T-helper 22 cell (primary cell): Measurements from ENCODE around the gene MOB1A.
"Not testable (repeated sequence)": the region's sequence is repeated elsewhere in the genome, so short reads cannot be mapped to it uniquely, and the experiment has no call there.

Experiments
- DNase-seq: peaks from one replicate; pipeline ENCODE4 v3.0.0-alpha.2; 2020; ENCODE audit warnings: low read depth

The MOB1A gene

GRCh38 chr2:74178211-74179062 lies at the start of gene MOB1A:
MOB1A (minus strand) TSS chr2:74178879; CDS start chr2:74178674, 205 bp downstream.
- DNase-seq: peak; percentile 96

- no peak for DNase-seq
Measured at GRCh38 chr2:74227646-74228045, 49.0 kb upstream of the MOB1A start.

DNA sequence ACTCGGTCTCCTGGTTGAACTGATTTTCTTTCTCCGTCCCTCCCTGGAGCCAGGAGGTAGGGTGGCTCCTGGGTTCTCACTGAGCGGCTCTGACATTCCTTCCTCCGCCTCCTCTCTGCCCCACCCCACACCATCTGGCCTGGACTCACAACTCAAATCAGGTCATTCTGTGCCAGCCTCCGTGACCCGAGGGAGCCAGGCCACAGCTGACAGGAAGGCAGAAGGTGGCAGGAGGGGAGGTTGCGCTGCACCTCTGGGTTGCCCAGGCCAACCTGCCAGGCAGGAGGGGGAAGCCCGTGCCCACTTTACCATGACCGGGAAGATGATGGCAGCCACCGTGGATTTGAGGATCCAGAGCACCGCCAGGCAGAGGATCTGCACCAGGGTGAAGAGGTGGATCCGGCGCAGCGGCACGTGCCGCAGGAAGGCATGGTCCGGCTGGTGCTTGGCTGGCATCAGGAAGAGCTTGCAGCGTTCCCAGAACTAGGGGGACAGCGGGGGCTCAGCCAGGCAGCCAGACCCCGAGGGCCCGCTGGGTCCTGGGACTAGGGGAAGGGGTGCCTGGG lies 48.1 kb upstream of the MOB1A start:
- DNase-seq: no peak

DNA sequence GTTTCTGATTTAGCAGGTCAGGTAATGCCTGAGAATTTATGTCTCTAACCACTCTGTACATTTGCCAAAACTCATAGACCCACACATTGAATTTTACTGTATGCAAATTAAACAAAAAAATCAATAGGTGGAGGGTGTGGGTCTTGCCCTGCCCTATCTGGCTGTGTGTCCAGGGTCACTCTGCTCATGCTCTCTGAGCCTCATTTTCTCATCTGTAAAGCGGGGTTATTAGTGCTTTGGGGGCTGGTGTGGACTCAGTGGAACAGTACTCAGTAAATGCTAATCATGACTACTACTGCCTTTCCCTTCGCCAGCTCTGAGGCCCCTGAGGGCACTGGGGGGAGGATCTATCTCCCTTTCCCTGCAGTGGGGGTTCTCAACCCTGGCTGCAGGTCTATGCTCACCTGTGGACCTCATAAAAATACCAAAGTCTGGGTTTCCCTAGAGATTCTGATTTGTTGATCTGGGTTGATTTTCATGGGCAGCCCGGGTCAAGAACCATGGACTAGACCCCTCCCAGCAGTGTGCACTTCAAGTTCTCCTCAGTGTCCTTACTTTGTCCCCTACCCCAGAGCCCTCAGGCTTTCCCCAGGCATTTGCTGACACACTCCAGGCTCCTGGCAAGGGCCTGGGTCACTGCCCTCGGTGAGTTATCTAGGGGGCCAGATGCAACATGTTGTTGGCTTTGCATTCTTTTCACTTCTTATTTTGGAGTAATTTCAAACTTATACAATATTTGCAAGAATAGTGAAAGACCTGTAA lies 47.2 kb upstream of the MOB1A start:
- DNase-seq: no peak

DNA sequence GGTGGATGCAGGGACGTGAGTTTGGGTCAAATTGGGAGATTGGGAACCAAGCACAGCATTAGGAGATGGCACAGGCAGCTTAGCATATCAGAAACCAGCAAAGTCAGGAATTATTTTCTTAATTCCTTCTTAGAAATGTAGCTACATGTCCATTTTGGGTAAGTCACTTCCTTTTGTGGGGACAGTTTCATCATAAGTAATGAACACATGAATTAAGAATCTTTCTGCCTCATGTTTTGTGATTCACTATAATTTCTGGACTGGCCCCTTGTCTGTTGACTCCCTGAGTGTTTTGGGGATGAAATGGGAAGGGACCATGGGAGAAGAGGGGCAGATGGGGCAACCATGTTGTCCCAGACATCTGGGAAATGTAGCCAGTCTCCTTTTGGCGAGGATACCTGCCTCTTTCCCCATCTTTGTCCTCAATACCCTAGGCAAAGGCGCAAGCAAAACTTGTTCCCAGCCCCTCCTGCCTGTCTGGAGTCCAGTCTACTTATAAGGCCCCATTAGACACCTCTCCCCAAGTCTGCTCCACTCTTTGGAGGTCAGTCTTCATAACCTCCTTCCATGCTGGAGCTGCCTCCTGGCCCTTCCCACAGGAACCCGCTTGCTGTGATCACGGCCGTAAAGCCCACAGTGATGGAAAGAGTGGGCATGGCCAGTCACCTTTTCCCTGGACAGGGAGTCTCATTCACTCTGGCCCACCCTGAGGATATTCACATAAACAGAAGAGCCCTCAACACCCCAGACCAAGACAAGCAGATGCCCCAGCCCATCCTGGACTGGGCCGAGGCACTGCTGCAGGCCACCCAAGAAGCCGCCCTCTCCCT lies 45.5 kb upstream of the MOB1A start:
- DNase-seq: no peak

DNA sequence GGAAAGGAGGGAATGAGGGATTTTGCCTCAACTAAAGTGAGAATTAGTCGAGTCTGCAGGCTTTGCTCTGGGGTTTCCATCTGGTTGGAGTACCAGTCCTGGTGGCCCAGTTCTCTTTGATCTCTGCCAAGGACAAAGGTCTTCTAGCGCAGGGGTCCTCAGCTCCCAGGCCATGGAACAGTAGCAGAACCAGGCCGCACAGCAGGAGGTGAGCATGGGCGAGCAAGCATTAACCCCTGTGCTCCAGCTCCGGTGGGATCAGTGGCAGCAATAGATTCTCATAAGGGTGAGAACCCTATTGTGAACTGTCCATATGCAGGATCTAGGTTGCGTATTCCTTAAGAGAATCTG lies 43.6 kb upstream of the MOB1A start:
- DNase-seq: no peak

DNA sequence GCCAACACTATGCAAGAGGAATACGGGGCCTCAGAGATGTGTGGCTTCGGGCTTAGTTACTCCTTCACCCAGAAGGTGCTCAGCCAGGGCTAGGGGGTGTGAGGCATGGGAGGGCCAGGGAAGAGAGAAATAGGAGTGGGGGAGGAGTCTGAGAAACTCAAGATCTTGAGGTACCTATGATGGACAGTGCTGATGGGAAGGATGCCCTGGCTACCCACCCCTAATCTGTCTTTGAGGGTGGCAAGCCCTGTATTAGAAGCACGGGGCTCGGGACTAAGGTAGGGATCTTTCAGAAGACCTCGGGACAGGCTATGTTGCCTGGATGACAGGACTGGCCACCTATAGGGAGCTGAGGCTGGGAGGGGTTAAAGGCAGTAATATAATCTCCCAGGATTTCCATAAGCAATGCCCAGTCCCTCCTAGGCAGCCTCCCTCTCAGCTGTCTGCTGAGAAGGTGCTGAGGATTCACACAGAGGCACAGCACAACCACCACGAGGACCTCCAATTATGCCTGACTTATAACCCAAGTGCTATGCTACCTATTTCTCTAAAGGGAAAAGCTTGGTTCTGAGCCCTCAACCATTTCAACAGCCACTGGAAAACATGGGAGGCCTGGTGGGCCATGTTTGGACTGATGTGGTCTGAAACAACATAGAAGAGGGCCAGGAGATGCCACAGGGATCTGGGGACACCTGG lies 43.1 kb upstream of the MOB1A start:
- DNase-seq: no peak

GRCh38 chr2:74221091-74221490 lies 42.4 kb upstream of the MOB1A start:
- DNase-seq: no peak

GRCh38 chr2:74219846-74220486 lies 41.3 kb upstream of the MOB1A start:
- no peak for DNase-seq

DNA sequence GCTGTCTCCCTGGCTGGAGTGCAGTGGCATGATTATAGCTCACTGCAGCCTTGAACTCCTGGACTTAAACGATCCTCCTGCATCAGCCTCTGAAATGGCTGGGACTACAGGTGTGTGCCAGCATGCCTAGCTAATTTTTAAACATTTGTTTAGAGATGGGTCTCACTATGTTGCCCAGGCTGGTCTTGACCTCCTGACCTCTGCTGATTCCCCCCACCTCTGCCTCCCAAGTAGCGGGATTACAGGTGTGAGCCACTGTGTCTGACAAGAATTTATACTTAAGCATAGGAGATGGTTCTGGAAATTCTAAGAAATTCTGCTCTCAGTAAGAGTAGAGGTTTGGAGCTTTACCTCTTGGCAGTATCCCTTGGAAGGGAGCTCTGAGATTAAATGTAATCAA lies 38.0 kb upstream of the MOB1A start:
- DNase-seq: no peak

- not testable (repeated sequence) for DNase-seq
Measured at GRCh38 chr2:74215771-74216170, 37.1 kb upstream of the MOB1A start.

- no peak for DNase-seq
Measured at GRCh38 chr2:74212702-74213410, 34.2 kb upstream of the MOB1A start.

DNA sequence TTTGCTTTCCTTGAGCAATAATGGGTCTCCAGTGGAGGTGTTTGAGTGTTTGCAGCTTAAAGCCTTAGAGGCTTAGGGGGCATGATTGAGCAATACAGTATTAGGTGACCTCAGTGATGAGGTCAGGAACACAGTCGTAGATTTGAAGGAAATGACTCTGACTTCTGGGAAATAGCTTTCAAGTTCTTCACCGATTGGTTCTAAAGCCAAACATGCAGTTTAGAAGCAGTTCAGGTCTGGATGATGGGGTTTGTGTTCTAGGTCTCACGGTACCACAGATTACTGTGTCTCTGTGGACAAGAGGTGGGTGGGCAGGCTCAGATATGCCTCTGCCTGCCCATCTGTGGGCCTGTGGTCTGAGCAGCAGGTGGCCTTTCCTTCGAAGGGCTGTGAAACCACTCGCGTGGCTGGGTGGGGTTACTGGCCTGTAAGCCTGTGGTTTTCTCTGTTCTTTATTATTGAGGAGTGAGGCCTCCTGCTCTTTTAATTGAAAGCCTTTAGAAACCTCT lies 27.6 kb upstream of the MOB1A start:
- no peak for DNase-seq

DNA sequence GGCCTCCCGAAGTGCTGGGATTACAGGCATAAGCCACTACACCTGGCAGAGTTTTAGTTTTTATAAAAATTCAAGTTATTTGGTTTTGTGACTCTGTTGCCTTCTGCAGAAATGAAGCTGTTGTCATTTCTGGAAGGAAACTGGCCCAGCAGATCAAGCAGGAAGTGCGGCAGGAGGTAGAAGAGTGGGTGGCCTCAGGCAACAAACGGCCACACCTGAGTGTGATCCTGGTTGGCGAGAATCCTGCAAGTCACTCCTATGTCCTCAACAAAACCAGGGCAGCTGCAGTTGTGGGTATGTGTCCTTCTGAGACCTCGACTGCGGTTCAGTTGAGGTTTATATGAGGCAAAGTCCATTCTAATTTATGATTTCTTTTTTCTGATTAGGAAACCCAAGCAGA lies 26.9 kb upstream of the MOB1A start:
- DNase-seq: no peak

DNA sequence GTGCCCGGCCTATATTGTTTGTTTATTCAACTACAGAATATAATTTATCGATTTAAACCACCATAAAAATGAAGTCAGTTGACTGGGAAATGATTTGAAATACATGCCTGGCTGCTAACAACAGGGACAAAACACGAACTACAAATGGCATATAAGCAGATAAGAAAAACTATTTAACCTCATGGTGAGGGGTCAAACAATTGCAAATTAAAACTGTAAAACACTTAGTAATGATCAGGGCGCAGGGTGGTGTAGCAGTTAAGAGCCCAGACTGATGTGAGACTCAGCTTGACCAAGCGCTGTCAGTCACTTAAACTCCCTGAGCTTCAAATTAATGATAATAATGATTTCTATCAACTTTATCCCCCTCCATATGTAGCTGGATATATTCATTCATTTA lies 26.4 kb upstream of the MOB1A start:
- DNase-seq: no peak

DNA sequence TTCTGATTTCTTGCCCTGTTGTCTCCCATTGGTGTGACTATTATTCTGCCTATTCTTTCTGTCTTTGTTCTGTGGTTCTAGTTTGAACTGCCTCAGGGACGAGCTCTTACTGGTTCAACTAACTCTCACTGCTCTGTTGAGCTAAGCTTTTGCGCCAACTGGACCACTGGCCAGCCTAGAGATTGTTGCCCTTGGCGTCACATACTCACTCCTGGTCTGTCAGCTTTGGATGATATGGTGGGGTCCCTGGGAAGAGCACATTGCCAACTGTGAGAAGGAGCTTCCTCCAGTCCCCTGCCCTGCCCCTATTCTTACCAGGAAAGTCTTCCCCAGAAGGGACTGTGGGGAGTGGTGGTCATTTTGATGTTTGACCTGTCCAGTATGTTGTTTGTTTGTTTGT lies 25.8 kb upstream of the MOB1A start:
- DNase-seq: no peak

DNA sequence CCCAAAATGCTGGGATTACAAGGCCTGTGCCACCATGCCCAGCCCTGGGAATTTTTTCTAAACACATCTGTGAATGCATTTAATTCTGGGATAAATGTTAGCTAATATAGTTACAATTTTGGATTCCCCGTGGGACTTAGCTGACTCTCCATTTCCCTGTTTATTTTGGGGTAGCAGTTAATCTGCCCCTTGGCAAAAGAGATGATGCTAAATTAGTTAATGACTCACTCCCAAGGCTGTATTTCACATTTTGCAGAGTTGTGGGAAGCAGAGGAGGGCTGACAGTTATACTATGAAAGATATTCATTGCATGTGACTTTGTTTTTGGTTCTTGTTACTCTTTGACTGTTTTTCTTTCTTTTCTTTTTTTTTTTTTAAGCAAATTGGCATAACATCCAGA lies 22.9 kb upstream of the MOB1A start:
- DNase-seq: no peak

DNA sequence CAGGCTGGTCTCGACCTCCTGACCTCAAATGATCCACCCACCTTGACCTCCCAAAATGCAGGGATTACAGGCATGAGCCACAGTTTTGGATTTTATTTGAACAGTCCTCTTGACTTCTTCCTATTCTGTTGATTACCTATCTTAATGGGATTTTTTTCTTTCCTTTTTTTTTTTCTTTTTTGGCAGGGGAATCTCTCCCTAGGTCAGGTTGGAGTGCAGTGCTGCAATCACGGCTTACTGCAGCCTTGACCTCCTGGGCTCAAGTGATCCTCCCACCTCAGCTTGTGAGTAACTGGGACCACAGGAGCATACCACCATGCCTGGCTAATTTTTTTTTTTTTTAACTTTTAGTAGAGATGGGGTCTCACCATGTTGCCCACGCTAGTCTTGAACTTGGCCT lies 22.5 kb upstream of the MOB1A start:
- no peak for DNase-seq

DNA sequence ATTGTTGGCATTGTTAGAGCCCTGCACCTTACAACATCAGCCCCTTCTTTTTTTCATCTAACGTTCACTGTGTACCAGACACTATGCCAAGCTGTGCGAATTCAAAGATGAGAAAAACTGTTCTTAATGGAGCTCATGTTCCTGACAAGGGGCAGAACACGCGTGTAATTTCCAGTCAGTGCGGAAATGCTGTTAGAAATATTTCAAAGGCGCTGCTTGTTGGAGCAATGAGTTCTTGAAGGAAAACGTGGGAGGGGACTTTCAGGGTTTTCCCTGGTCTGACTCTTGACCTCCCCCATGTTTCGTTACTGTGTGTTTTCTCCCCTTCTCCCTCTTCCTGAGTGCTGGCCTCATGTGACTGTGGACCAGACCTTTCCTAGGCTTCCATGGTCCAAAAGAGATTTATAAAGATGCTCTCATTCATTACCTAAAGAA lies 21.2 kb upstream of the MOB1A start:
- no peak for DNase-seq

DNA sequence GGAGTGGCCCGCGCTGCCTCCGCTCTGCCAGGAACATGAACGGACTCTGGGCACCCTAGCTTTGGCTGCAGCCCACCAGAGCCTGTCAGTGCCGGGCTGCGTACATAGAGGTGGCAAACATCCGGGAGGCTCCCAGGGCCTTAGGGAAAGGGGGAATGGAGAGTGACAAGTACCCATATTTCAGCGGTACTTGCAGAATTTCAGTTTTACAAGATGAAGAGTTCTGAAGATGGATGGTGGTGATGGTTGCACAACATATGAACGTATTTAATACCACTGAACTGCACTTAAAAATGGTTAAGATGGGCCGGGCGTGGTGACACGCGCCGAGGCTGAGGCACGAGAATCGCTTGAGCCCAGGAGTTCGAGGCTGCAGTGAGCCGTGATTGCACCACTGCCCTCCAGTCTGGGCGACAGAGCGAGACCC lies 20.6 kb upstream of the MOB1A start:
- no peak for DNase-seq
